ENCODE results near the gene SLC35A2.
"Not testable (repeated sequence)": the region's sequence is repeated elsewhere in the genome, so short reads cannot be mapped to it uniquely, and the experiment has no call there.

Gene SLC35A2

DNA sequence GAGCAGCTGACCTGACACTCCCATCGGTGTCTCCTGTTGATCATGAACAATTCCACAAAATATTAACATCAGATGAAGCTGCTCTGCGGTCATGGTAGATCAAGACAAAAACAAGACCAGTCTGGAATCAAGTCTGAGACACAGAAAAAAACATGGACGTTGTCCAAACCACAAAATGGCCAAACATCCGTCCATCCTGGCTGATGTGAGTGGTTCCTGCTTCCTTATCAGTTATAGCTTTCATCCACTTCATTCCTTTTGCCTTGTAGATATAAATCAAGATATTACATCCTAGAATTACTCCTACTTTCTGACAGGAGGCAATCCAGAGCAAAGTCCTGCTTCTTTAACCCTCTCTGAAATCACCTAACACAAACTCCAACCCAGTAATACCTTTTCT, 47.2 kb downstream of the SLC35A2 start:
- TF ChIP-seq ZNF274 (IDR thresholded peaks at IDR 0.05; ENCODE audit: low read depth, low read length) (no peak), YY1 (IDR thresholded peaks at IDR 0.05; ENCODE audit: insufficient read depth, insufficient read length) (no peak), SUZ12 (IDR thresholded peaks at IDR 0.05; ENCODE audit: extremely low read depth, insufficient read depth, insufficient read length) (no peak)
- Histone ChIP-seq H3K4me3 (ENCODE audit: insufficient read length, low read depth) (no peak overlapping the region), H3K36me3 (ENCODE audit: insufficient read depth, insufficient read length, low read length) (no peaks in the 10 kb centered on the region), H3K9ac (ENCODE audit: insufficient read length, low read depth) (no peak overlapping the region), H3K9me3 (ENCODE audit: insufficient read depth, low read length) (no peaks in the 10 kb centered on the region), H3K4me1 (ENCODE audit: insufficient read depth, insufficient read length) (no peaks in the 10 kb centered on the region), H3K27me3 (ENCODE audit: insufficient read depth, insufficient read length) (no peaks in the 10 kb centered on the region)
- no peak for DNase-seq (ENCODE audit: low read depth, low spot score)

DNA sequence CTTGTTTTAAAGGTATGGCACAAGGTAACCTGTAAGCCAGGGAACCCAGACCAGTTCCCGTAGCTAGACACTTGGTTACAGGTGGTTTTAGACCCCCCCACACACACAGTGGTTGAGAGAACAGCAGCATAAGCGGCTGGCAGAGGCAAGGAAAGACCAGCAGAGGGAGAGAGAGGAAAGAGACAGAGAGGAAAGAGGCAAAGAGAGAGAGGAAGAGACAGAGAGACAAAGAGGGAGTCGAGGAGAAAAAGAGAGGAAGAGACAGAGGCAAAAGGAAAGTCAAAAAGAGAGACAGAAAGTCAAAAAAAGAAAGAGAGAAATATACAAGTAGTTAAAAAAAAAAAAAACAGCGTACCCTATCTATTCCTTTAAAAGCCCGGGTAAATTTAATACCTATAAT, 56.5 kb downstream of the SLC35A2 start:
- DNase-seq (ENCODE audit: low read depth, low spot score): no peak
- Histone ChIP-seq H3K27me3 (ENCODE audit: insufficient read depth, insufficient read length) (no peaks in the 10 kb centered on the region), H3K36me3 (ENCODE audit: insufficient read depth, insufficient read length, low read length) (no peaks in the 10 kb centered on the region), H3K9ac (ENCODE audit: insufficient read length, low read depth) (no peak overlapping the region), H3K4me3 (ENCODE audit: insufficient read length, low read depth) (no peak overlapping the region), H3K4me1 (ENCODE audit: insufficient read depth, insufficient read length) (no peaks in the 10 kb centered on the region), H3K9me3 (ENCODE audit: insufficient read depth, low read length) (peaks cover 20% of the 10 kb centered on the region; the same call in 1 of the 2 replicates)
- TF ChIP-seq YY1 (IDR thresholded peaks at IDR 0.05; ENCODE audit: insufficient read depth, insufficient read length): no peak
- no peak for TF ChIP-seq SUZ12 (IDR thresholded peaks at IDR 0.05; ENCODE audit: extremely low read depth, insufficient read depth, insufficient read length)
- no peak for TF ChIP-seq ZNF274 (IDR thresholded peaks at IDR 0.05; ENCODE audit: low read depth, low read length)

DNA sequence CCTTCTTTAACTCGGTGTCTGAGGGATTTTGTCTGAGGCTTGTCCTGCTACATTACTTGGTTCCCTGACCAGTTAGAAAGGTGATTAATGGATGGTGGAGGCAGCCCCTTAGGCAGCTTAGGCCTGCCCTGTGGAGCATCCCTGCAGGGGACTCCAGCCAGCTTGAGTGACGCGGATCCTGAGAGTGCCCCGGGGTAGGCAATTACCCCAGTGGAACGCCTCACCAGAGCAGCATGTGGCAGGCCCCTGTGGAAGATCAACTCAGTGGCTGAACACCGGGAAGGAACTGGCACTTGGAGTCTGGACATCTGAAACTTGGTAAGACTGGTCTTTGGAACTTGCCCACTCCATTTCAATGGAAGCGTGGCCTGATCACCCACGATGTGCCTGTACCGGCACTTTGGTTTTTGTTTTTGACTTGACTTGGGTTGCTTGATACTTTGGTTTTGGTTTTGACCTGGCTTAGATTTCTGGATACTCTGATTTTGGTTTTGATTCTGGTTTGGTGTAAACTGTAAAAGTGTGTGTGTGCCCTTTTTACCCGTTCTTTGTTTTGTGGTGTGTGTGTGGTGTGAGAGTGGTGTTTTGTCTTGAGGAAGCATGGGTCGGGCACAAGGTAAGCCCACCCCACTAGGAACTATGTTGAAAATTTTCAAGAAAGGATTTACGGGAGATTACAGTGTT, 57.2 kb downstream of the SLC35A2 start:
- not testable (repeated sequence) for H3K36me3 ChIP-seq (ENCODE audit: insufficient read depth, insufficient read length, low read length); H3K4me1 ChIP-seq (ENCODE audit: insufficient read depth, insufficient read length); H3K27me3 ChIP-seq (ENCODE audit: insufficient read depth, insufficient read length); H3K4me3 ChIP-seq (ENCODE audit: insufficient read length, low read depth); DNase-seq (ENCODE audit: low read depth, low spot score); H3K9ac ChIP-seq (ENCODE audit: insufficient read length, low read depth)
- peaks cover 20% of the 10 kb centered on the region; the same call in 1 of the 2 replicates for H3K9me3 ChIP-seq (ENCODE audit: insufficient read depth, low read length)

DNA sequence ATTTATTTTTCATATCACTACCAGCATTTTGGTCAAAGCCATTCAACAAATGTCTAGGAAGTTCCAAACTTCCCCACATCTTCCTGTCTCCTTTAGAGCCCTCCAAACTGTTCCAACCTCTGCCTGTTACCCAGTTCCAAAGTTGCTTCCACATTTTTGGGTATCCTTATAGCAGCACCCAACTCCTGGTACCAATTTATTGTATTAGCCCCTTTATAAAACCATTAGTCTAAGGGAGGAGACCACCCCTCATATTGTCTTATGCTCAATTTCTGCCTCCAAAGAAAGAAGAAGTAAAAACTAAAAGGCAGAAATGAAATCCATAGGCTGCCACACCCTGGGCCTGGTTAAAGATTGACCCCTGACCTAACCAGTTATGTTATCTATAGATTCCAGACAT, 58.0 kb downstream of the SLC35A2 start:
- H3K36me3 ChIP-seq (ENCODE audit: insufficient read depth, insufficient read length, low read length); H3K27me3 ChIP-seq (ENCODE audit: insufficient read depth, insufficient read length); H3K4me3 ChIP-seq (ENCODE audit: insufficient read length, low read depth); H3K4me1 ChIP-seq (ENCODE audit: insufficient read depth, insufficient read length); H3K9ac ChIP-seq (ENCODE audit: insufficient read length, low read depth); DNase-seq (ENCODE audit: low read depth, low spot score): not testable (repeated sequence)
- peaks cover 20% of the 10 kb centered on the region; the same call in 1 of the 2 replicates for H3K9me3 ChIP-seq (ENCODE audit: insufficient read depth, low read length)

All from NT2/D1 (cell line).